HL-60 (cell line): ENCODE results near the gene MAOA.

ENCODE experiments used
- DNase-seq, 2 experiments: peaks; one replicate each; pipeline ENCODE4 v3.0.0-alpha.2; 2010 to 2020; ENCODE audit warnings: low read depth in 1 of 2, low spot score in 1 of 2
- H3K27ac ChIP-seq: fragments of 250-450 bp; sonication (Bioruptor Pico); replicated peaks from 2 replicates; pipeline ENCODE4 v1.5.1; 2020; ENCODE audit warnings: mild to moderate bottlenecking, moderate library complexity
- H3K27me3 ChIP-seq: fragments of 250-450 bp; sonication (Bioruptor Pico); 2 replicates; pipeline ENCODE4 v1.5.1; 2021; ENCODE audit warnings: mild to moderate bottlenecking, moderate library complexity; ENCODE audit not compliant: insufficient read depth, poor library complexity, severe bottlenecking
- H3K4me3 ChIP-seq: replicated peaks from 2 replicates; pipeline ENCODE4 v1.5.1; 2011; ENCODE audit warnings: mild to moderate bottlenecking, control low read depth, low read length; ENCODE audit not compliant: insufficient read depth
- CTCF ChIP-seq: IDR thresholded peaks from one replicate; pipeline ENCODE4 v1.5.1; 2011; ENCODE audit warnings: low read length, control low read depth, inconsistent platforms; ENCODE audit not compliant: insufficient read depth
- GABPA ChIP-seq: IDR thresholded peaks from 2 replicates; pipeline ENCODE4 v1.6.1; 2012; ENCODE audit warnings: low read depth
- POLR2AphosphoS5 ChIP-seq: IDR thresholded peaks from 2 replicates; pipeline ENCODE4 v1.6.1; 2012; ENCODE audit warnings: low read depth
- REST ChIP-seq: IDR thresholded peaks from 2 replicates; pipeline ENCODE4 v1.6.1; 2012; ENCODE audit warnings: low read depth; ENCODE audit not compliant: insufficient replicate concordance
- SPI1 ChIP-seq: IDR thresholded peaks from 2 replicates; pipeline ENCODE4 v1.6.1; 2012; ENCODE audit warnings: low read depth, mild to moderate bottlenecking, borderline replicate concordance

MAOA gene

GRCh38 chrX:43679058-43679457, 23.0 kb downstream of the MAOA start:
- H3K27me3 ChIP-seq: no peaks in the 10 kb centered on the region
- no peak for DNase-seq
- H3K4me3 ChIP-seq: no peak overlapping the region
- TF ChIP-seq POLR2AphosphoS5: no peak
- TF ChIP-seq REST: no peak
- no peak for TF ChIP-seq CTCF
- TF ChIP-seq SPI1: no peak
- TF ChIP-seq GABPA: no peak
- H3K27ac ChIP-seq: no peak overlapping the region

DNA sequence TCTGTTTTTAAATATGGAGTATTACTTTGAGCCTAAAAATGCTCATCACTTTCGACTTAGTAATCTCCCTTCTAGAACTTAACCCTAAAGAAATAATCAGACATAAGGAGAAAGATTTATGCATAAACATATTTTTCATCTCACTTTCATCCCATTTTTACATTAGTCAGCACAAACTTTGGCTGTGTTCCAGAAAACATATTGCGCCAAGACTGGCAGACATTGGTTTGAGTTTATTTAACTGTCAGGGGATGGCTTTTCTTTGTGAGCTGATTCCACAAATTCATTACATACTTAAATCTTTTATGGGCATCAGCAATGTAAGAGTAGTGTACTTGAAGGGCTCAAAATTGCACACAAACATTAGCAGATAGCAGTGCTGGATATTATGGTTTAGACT, 23.7 kb downstream of the MAOA start:
- Histone ChIP-seq H3K27me3 (no peaks in the 10 kb centered on the region), H3K4me3 (no peak overlapping the region), H3K27ac (no peak overlapping the region)
- TF ChIP-seq GABPA: no peak
- no peak for DNase-seq

DNA sequence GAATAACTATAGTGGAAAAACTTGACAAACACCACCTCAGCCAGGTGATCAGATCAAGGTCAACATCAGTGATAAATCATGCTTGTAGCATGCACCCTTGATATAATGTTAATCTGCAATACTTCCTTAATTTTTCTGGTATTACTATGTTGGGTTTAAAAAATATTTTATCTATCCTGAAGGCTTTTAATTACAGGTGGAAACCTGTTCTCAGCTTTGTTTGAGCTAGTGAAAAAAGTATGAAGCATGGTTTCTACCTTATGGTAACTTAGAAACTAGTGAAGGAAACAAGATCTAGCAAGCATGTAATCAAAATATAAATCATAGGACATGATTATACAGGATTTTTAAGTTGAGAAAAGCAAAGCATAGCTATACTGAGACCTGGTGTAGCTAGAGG, 26.6 kb downstream of the MAOA start:
- TF ChIP-seq GABPA (no peak), SPI1 (no peak), REST (no peak), CTCF (no peak), POLR2AphosphoS5 (no peak)
- Histone ChIP-seq H3K27ac (no peak overlapping the region), H3K4me3 (no peak overlapping the region)

GRCh38 chrX:43685221-43685620, 29.1 kb downstream of the MAOA start:
- TF ChIP-seq CTCF (no peak), SPI1 (no peak), POLR2AphosphoS5 (no peak), REST (no peak), GABPA (no peak)
- Histone ChIP-seq H3K4me3 (no peak overlapping the region), H3K27me3 (no peaks in the 10 kb centered on the region), H3K27ac (no peak overlapping the region)
- DNase-seq: no peak

More for the DNA sequence above, 26.6 kb downstream of the MAOA start:
- no peak for DNase-seq
- no peaks in the 10 kb centered on the region for H3K27me3 ChIP-seq
